Neuronal stem cell (in vitro differentiated cells): Measurements from ENCODE around the gene ASCC3. TPM values are rescaled to one million over a fixed set of nuclear protein-coding genes. Genes with fewer than 3 reads are reported as not detected.

Experiments
- DNase-seq: peaks from one replicate; pipeline ENCODE4 v3.0.0-alpha.2; 2013; ENCODE audit warnings: low spot score
- H2AFZ ChIP-seq: one replicate; pipeline ENCODE4 v1.6.1; 2013; ENCODE audit warnings: mild to moderate bottlenecking, low read length, inconsistent platforms
- H2AK5ac ChIP-seq: 2 replicates; pipeline ENCODE4 v1.6.1; 2013; ENCODE audit warnings: low read depth, mild to moderate bottlenecking, inconsistent platforms, low read length, moderate library complexity, mixed read lengths
- H2BK120ac ChIP-seq: 2 replicates; pipeline ENCODE4 v1.6.1; 2013; ENCODE audit warnings: low read depth, mild to moderate bottlenecking, inconsistent platforms, low read length, moderate library complexity, mixed read lengths
- H2BK12ac ChIP-seq: one replicate; pipeline ENCODE4 v1.6.1; 2013; ENCODE audit warnings: low read length, inconsistent platforms
- H2BK15ac ChIP-seq: 2 replicates; pipeline ENCODE4 v1.6.1; 2013; ENCODE audit warnings: mild to moderate bottlenecking, low read length, inconsistent platforms, mixed read lengths
- H2BK5ac ChIP-seq: one replicate; pipeline ENCODE4 v1.6.1; 2013; ENCODE audit warnings: inconsistent platforms, mild to moderate bottlenecking, low read length, moderate library complexity
- H3K14ac ChIP-seq: one replicate; pipeline ENCODE4 v1.6.1; 2013; ENCODE audit warnings: low read length, inconsistent platforms
- H3K18ac ChIP-seq: 2 replicates; pipeline ENCODE4 v1.6.1; 2013; ENCODE audit warnings: low read length, inconsistent platforms
- H3K23ac ChIP-seq: 2 replicates; pipeline ENCODE4 v1.6.1; 2013; ENCODE audit warnings: low read depth, mild to moderate bottlenecking, mixed read lengths, low read length, inconsistent platforms; ENCODE audit not compliant: poor library complexity
- H3K27ac ChIP-seq: replicated peaks from 3 replicates; pipeline ENCODE4 v1.5.1; 2013; ENCODE audit warnings: low read length, inconsistent platforms
- H3K27me3 ChIP-seq, 3 experiments: 2 replicates each; pipeline ENCODE4 v1.6.1; 2013; ENCODE audit warnings: low read length in 3 of 3, mild to moderate bottlenecking in 2 of 3, inconsistent platforms in 1 of 3, low read depth in 1 of 3, mixed read lengths in 1 of 3, moderate library complexity in 1 of 3; ENCODE audit not compliant: control insufficient read depth in 3 of 3, insufficient read depth in 3 of 3
- H3K36me3 ChIP-seq, 2 donors: replicated peaks in 1 of 2; 2 replicates each; pipeline ENCODE4 v1.6.1; 2013; ENCODE audit warnings: low read length in 2 of 2; ENCODE audit not compliant: control insufficient read depth in 2 of 2, insufficient read depth in 2 of 2
- H3K4ac ChIP-seq: 2 replicates; pipeline ENCODE4 v1.6.1; 2013; ENCODE audit warnings: inconsistent platforms, mild to moderate bottlenecking, low read length, moderate library complexity
- H3K4me1 ChIP-seq, 2 donors: 1 replicate in 1 of 2; 2 replicates in 1 of 2; pipeline ENCODE4 v1.6.1; 2013; ENCODE audit warnings: low read length in 2 of 2, low read depth in 1 of 2; ENCODE audit not compliant: control insufficient read depth in 2 of 2, insufficient read depth in 1 of 2
- H3K4me2 ChIP-seq: one replicate; pipeline ENCODE4 v1.6.1; 2013; ENCODE audit warnings: mild to moderate bottlenecking, low read length, inconsistent platforms; ENCODE audit not compliant: insufficient read depth, poor library complexity, severe bottlenecking
- H3K4me3 ChIP-seq, 2 donors: 2 replicates each; pipeline ENCODE4 v1.5.1; 2013; ENCODE audit warnings: low read length in 2 of 2, mild to moderate bottlenecking in 2 of 2, inconsistent platforms in 1 of 2, moderate library complexity in 1 of 2
- H3K79me1 ChIP-seq: one replicate; pipeline ENCODE4 v1.6.1; 2013; ENCODE audit warnings: low read depth, mild to moderate bottlenecking, inconsistent platforms, low read length, moderate library complexity
- H3K9ac ChIP-seq: one replicate; pipeline ENCODE4 v1.6.1; 2013; ENCODE audit warnings: mild to moderate bottlenecking, low read depth, low read length, inconsistent platforms; ENCODE audit not compliant: poor library complexity
- H3K9me3 ChIP-seq, 2 donors: replicated peaks in 1 of 2; 2 replicates each; pipeline versions ENCODE3 to v1.6.1; 2013; ENCODE audit warnings: low read length in 2 of 2, mild to moderate bottlenecking in 2 of 2, inconsistent platforms in 1 of 2, low read depth in 1 of 2, mixed read lengths in 1 of 2, moderate library complexity in 1 of 2; ENCODE audit not compliant: control insufficient read depth in 2 of 2, insufficient read depth in 1 of 2
- H4K8ac ChIP-seq: one replicate; pipeline ENCODE4 v1.6.1; 2013; ENCODE audit warnings: low read depth, mild to moderate bottlenecking, inconsistent platforms, low read length, moderate library complexity
- H4K91ac ChIP-seq: one replicate; pipeline ENCODE4 v1.6.1; 2013; ENCODE audit warnings: low read length, low read depth, mild to moderate bottlenecking, inconsistent platforms; ENCODE audit not compliant: poor library complexity
- WGBS, 2 donors: extraction: QIAGEN DNeasy Blood & Tissue Kit; methylation state at CpG; one replicate each; pipeline ENCODE4 v1.1.7; 2013; ENCODE audit warnings: missing lambda C conversion rate in 2 of 2, mixed read lengths in 1 of 2; ENCODE audit not compliant: insufficient read length in 2 of 2, insufficient replicate concordance in 1 of 2; ENCODE audit errors: extremely low coverage in 2 of 2; 5-methylcytosine and 5-hydroxymethylcytosine counted together
- polyA plus RNA-seq, 2 experiments: library from polyadenylated mRNA; stranded (reverse); fragments of 200-250 nt; gene quantifications; one replicate each; pipeline ENCODE4 v1.2.3, GENCODE V29; 2013

Gene ASCC3
- 16.9 TPM for polyA plus RNA-seq (2013, experiment 1 of 2)
- 16.9 TPM for polyA plus RNA-seq (2013, experiment 2 of 2)

GRCh38 chr6:100880853-100881706 is at the start of gene ASCC3:
Gene ASCC3 (minus strand): TSS chr6:100881329. CDS start chr6:100867997, 13,332 bp downstream.
- Histone ChIP-seq H3K9me3 (peaks cover 0 to 4% of the 10 kb centered on the region in 2 donors), H3K4me1 (peaks cover 1 to 3% of the 10 kb centered on the region in 2 donors), H2BK5ac (no peak within 1 kb of the TSS), H3K27me3 (no peaks in the 10 kb centered on the region), H3K23ac (peak within 1 kb of the TSS; percentile 95), H3K18ac (peak within 1 kb of the TSS; percentile 99), H4K8ac (no peak within 1 kb of the TSS), H3K79me1 (no peaks in the 10 kb centered on the region), H3K36me3 (peaks cover 0 to 12% of the 10 kb centered on the region in 2 donors), H2BK120ac (no peak within 1 kb of the TSS), H3K14ac (peak within 1 kb of the TSS; percentile 21), H2AK5ac (no peak within 1 kb of the TSS), H2BK12ac (peak within 1 kb of the TSS; percentile 86), H2AFZ (peak within 1 kb of the TSS; percentile 93), H3K9ac (peak within 1 kb of the TSS; percentile 95), H3K4ac (no peak within 1 kb of the TSS), H3K4me3 (peak within 1 kb of the TSS; percentile 76 to 96), H3K4me2 (peak within 1 kb of the TSS; percentile 63), H2BK15ac (no peak within 1 kb of the TSS), H3K27ac (peak within 1 kb of the TSS; percentile 88), H4K91ac (no peak within 1 kb of the TSS)
- no CpG with 5 or more reads among the region's 83 CpGs for WGBS, 2 donors
- DNase-seq = peak; percentile 84

GRCh38 chr6:100925749-100926148 is 44.6 kb upstream of the ASCC3 start:
- H2BK120ac ChIP-seq = no peak overlapping the region
- H3K14ac ChIP-seq = no peak overlapping the region
- no peak overlapping the region for H2AFZ ChIP-seq
- WGBS, 2 donors = no CpG with 5 or more reads among the region's 1 CpG
- H2BK15ac ChIP-seq = no peak overlapping the region
- no peak overlapping the region for H3K23ac ChIP-seq
- H3K9me3 ChIP-seq = no peaks in the 10 kb centered on the region
- no peak overlapping the region for H3K27ac ChIP-seq
- no peak overlapping the region for H4K8ac ChIP-seq
- no peak overlapping the region for H3K4me3 ChIP-seq
- no peaks in the 10 kb centered on the region for H3K36me3 ChIP-seq
- no peak overlapping the region for H3K18ac ChIP-seq
- H3K79me1 ChIP-seq = no peaks in the 10 kb centered on the region
- no peaks in the 10 kb centered on the region for H3K4me1 ChIP-seq
- H3K4me2 ChIP-seq = no peak overlapping the region
- no peak overlapping the region for H2AK5ac ChIP-seq
- no peak overlapping the region for H3K4ac ChIP-seq
- no peak overlapping the region for H3K9ac ChIP-seq
- no peak for DNase-seq
- H4K91ac ChIP-seq = no peak overlapping the region
- no peaks in the 10 kb centered on the region for H3K27me3 ChIP-seq
- no peak overlapping the region for H2BK5ac ChIP-seq
- H2BK12ac ChIP-seq = no peak overlapping the region

- WGBS, 2 donors = no CpG with 5 or more reads among the region's 9 CpGs
- Histone ChIP-seq H3K4me3 (no peak overlapping the region), H3K18ac (no peak overlapping the region), H3K4me1 (no peaks in the 10 kb centered on the region), H3K9me3 (no peaks in the 10 kb centered on the region), H3K36me3 (no peaks in the 10 kb centered on the region), H3K23ac (no peak overlapping the region), H2BK120ac (no peak overlapping the region), H4K8ac (no peak overlapping the region), H2AK5ac (no peak overlapping the region), H3K27me3 (no peaks in the 10 kb centered on the region), H4K91ac (no peak overlapping the region), H3K4me2 (no peak overlapping the region), H3K79me1 (no peaks in the 10 kb centered on the region), H2BK12ac (no peak overlapping the region), H3K9ac (no peak overlapping the region), H2BK15ac (no peak overlapping the region), H2AFZ (no peak overlapping the region), H3K4ac (no peak overlapping the region), H3K14ac (no peak overlapping the region), H3K27ac (no peak overlapping the region), H2BK5ac (no peak overlapping the region)
- no peak for DNase-seq
These were observed 43.6 kb upstream of the ASCC3 start for GRCh38 chr6:100924534-100925227.
